ENCODE data around the gene FOLR1.

FOLR1 gene

DNA sequence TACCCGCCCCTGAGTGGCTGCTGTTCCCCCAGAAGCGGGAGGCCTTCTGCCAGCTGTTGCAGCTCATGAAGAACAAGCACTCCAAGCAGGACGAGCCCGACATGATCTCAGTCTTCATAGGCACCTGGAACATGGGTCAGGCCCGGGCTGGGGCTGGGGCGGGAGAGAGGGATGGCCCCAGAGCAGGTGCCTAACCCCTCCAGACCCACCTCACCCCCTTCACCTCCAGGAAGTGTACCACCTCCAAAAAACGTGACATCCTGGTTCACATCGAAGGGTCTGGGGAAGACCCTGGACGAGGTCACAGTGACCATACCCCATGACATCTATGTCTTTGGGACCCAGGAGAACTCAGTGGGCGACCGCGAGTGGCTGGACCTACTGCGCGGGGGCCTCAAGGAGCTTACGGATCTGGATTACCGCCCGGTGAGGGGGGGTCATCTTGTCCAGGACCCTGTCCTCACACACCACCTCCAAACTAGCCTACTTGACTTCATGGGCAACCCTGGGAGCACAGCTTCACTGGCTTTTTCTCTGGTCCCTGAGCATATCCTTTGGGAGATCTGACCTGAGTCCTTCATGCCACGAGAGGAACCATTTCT, 38.9 kb downstream of the FOLR1 start:
- H3K4me3 ChIP-seq (ENCODE audit: low read depth, low read length) = no peak overlapping the region
- TF ChIP-seq, protein P1, sequence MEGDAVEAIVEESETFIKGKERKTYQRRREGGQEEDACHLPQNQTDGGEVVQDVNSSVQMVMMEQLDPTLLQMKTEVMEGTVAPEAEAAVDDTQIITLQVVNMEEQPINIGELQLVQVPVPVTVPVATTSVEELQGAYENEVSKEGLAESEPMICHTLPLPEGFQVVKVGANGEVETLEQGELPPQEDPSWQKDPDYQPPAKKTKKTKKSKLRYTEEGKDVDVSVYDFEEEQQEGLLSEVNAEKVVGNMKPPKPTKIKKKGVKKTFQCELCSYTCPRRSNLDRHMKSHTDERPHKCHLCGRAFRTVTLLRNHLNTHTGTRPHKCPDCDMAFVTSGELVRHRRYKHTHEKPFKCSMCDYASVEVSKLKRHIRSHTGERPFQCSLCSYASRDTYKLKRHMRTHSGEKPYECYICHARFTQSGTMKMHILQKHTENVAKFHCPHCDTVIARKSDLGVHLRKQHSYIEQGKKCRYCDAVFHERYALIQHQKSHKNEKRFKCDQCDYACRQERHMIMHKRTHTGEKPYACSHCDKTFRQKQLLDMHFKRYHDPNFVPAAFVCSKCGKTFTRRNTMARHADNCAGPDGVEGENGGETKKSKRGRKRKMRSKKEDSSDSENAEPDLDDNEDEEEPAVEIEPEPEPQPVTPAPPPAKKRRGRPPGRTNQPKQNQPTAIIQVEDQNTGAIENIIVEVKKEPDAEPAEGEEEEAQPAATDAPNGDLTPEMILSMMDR (IDR thresholded peaks at IDR 0.05; ENCODE audit: insufficient read depth, low read depth, low read length, missing control alignments) = no peak
- no peak for DNase-seq (ENCODE audit: low read depth)

DNA sequence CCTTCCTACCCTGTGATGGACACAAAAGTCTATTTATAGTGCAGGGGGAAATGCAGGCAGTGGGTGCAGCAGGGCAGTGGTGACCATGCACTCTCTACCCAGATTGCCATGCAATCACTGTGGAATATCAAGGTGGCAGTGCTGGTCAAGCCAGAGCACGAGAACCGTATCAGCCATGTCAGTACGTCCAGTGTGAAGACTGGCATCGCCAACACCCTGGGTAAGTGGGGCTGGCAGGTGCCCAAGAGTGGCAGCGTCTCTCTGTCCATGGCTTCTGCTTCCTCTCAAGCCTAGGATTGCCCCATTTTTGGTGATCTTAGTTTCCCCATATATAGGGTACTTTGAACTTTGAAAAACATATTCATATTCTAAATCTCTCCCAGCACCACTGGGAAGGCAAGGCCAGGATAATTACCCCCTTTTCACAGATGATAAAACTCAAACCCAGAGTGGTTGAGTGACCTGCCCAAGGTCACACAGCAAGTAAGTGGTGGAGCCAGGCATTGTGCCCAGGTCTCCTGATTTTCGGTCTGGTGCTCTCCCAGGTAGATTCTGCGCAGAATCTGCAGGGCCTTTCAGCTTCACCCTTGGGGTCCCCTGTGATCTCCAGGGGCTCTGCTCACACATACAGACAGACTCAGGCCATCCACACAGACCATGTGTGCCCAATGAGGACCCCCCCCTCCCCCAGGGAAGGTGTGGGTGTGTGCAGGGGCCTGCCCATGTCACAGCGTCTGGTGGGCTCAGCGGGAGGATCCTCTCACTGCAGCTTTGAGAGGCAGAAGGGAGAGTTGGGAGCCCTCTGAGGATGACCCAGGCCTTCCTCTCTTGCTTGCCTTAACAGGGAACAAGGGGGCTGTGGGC, 39.7 kb downstream of the FOLR1 start:
- H3K4me3 ChIP-seq (ENCODE audit: low read depth, low read length) = no peak overlapping the region
- DNase-seq (ENCODE audit: low read depth) = no peak
- TF ChIP-seq, protein P1 (IDR thresholded peaks at IDR 0.05; ENCODE audit: insufficient read depth, low read depth, low read length, missing control alignments) = no peak

DNA sequence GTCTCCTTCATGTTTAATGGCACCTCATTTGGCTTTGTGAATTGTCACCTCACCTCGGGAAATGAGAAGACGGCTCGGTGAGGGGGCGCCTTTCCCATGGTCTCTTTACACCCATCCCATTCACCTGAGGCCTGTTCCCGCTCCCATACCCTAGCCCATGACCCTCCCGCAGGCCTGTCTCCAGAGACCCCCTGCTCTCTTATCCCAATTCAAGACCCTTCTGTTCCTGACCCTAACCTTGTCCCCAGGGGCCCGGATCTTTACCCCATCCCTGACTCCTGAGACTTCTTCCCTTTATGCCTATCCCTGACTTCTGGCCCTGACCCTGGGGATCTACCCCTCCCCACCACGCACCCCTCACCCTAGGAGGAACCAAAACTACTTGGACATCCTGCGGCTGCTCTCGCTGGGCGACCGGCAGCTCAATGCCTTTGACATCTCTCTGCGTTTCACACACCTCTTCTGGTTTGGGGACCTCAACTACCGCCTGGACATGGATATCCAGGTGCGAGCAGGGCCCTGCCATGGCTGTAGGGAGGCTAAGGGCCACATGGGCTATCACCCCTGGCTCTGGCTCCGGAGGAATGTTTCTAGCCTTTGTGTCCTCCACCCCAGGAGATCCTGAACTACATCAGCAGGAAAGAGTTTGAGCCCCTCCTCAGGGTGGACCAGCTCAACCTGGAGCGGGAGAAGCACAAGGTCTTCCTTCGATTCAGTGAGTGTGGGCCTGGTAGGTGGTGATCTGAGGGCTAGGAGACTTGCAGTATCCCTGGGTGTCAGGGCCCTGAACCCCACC, 40.5 kb downstream of the FOLR1 start:
- DNase-seq (ENCODE audit: low read depth) = no peak
- TF ChIP-seq, protein P1 (IDR thresholded peaks at IDR 0.05; ENCODE audit: insufficient read depth, low read depth, low read length, missing control alignments) = no peak
- H3K4me3 ChIP-seq (ENCODE audit: low read depth, low read length) = no peak overlapping the region

DNA sequence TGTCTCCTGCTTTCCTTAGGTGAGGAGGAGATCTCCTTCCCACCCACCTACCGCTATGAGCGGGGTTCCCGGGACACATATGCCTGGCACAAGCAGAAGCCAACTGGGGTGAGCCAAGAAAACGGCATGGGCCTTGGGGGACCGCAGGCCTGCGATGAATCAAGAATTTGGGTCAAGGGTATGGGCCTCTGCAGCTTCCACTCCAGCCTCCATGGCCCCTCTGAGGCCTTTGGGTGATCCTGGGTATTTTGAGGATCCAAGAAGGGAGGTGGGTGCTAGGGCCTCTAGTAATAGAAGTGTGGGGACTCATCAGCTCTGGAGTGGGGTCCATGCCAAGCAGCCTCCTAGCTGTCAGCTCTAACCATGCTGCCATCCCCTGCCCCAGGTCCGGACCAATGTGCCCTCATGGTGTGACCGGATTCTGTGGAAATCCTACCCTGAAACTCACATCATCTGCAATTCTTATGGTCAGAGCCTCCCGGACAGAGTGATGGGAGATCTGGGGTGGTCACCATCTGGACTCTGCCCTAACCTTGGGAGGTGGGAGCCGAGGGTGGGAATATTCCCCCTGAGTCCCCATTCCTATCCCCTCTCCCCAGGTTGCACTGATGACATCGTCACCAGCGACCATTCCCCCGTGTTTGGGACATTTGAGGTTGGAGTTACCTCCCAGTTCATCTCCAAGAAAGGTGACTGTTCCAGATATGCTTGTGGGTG, 41.3 kb downstream of the FOLR1 start:
- H3K4me3 ChIP-seq (ENCODE audit: low read depth, low read length) = no peak overlapping the region
- TF ChIP-seq, protein P1 (IDR thresholded peaks at IDR 0.05; ENCODE audit: insufficient read depth, low read depth, low read length, missing control alignments) = no peak
- DNase-seq (ENCODE audit: low read depth) = no peak

DNA sequence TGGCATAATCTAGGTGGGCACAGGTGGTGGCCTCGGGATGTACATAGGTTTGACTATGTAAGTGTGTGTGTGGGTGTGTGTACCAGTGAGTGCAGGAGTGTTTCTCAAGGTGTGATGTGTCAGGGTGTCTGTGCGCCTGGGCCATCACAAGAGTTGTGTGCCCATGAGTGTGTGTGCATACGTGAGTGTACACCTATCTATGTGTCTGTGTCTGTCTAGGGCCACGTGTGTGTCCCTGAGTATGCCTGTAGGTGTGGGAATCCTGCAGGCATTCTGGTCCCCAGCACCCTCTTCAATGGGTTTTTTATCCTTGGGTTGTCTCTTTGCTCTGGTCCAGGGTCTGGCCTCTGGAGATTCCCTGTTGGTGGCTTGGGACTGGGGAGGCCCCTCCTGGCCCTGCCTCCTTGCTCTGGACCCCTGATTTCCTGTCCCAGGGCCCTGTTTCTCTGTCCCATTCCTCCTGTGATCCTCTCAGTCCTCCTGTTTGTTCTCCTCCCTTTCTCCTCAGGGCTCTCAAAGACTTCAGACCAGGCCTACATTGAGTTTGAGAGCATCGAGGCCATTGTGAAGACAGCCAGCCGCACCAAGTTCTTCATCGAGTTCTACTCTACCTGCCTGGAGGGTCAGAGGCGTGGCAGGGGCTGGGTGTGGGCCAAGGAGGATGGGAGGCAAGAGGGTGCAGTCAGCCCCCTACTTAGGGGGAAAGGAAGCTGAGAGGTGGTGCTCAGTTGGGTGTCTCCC, 42.0 kb downstream of the FOLR1 start:
- TF ChIP-seq, protein P1 (IDR thresholded peaks at IDR 0.05; ENCODE audit: insufficient read depth, low read depth, low read length, missing control alignments) = no peak
- no peak overlapping the region for H3K4me3 ChIP-seq (ENCODE audit: low read depth, low read length)
- no peak for DNase-seq (ENCODE audit: low read depth)

DNA sequence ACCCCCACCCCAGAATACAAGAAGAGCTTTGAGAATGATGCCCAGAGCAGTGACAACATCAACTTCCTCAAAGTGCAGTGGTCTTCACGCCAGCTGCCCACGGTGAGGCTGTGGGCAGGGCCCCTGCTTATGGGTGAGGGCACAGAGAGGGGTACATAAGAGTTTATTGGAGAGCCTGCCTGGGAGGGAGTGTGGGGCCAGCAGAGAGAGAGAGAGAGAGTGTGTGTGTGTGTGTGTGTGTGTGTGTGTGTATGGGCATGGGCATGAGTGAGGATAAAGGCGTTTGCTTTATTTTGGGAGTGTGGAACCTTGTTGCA, 42.5 kb downstream of the FOLR1 start:
- DNase-seq (ENCODE audit: low read depth) = no peak
- H3K4me3 ChIP-seq (ENCODE audit: low read depth, low read length) = no peak overlapping the region
- TF ChIP-seq, protein P1 (IDR thresholded peaks at IDR 0.05; ENCODE audit: insufficient read depth, low read depth, low read length, missing control alignments) = no peak

Measured in GM12865 (cell line).